Measurements from ENCODE around the gene STARD10. TPM values are rescaled to one million over a fixed set of nuclear protein-coding genes. Genes with fewer than 3 reads are reported as not detected.
A peak's percentile ranks its signal among the peaks of the same experiment; 100 is the strongest.

The STARD10 gene
- total and polyA plus RNA-seq, 2 experiments from 2014 or later = 16.6 to 20.5 TPM

- no peak for TF ChIP-seq ZNF462 (CRISPR knock-in tag; IDR thresholded peaks at IDR 0.05)
Measured at GRCh38 chr11:72739240-72740059, 54.4 kb downstream of the STARD10 start (continued).

- Mint-ChIP-seq H3K27ac (peak overlapping the region; percentile 72), H3K27me3 (ENCODE audit: insufficient read depth, low read depth, poor library complexity) (peaks cover 8% of the 10 kb centered on the region)
- H3K4me1 ChIP-seq (ENCODE audit: insufficient read depth) = peaks cover 43% of the 10 kb centered on the region
- TF ChIP-seq JUNB (IDR thresholded peaks at IDR 0.05; ENCODE audit: unreplicated experiment) (no peak), ZNF462 (CRISPR knock-in tag; IDR thresholded peaks at IDR 0.05) (no peak), ZNF114 (CRISPR knock-in tag; IDR thresholded peaks at IDR 0.05) (no peak)
Measured at GRCh38 chr11:72738199-72739141, 55.4 kb downstream of the STARD10 start.

More at GRCh38 chr11:72738199-72739141, 55.4 kb downstream of the STARD10 start:
- Histone ChIP-seq H3K27ac (ENCODE audit: low read depth) (no peak overlapping the region), H4K20me1 (replicated peaks; ENCODE audit: insufficient read depth) (peaks cover 6% of the 10 kb centered on the region), H2AFZ (no peak overlapping the region), H3K79me2 (replicated peaks; ENCODE audit: insufficient read depth) (peaks cover 86% of the 10 kb centered on the region), H3K4me3 (no peak overlapping the region), H3K27me3 (ENCODE audit: insufficient read depth) (no peaks in the 10 kb centered on the region), H3K9me2 (ENCODE audit: insufficient read depth) (no peaks in the 10 kb centered on the region), H3K4me2 (no peak overlapping the region), H3K36me3 (ENCODE audit: insufficient read depth) (no peaks in the 10 kb centered on the region), H3F3A (replicated peaks; ENCODE audit: low read depth) (no peaks in the 10 kb centered on the region)
- no peaks in the 10 kb centered on the region for H3K9me3 Mint-ChIP-seq
- no peak for ATAC-seq
- H3K36me3 Mint-ChIP-seq (ENCODE audit: low read depth) = no peaks in the 10 kb centered on the region; the same call in 2 of the 3 replicates
- H3K4me3 Mint-ChIP-seq = no peak overlapping the region; the same call in 2 of the 3 replicates
- peak; percentile 33 for DNase-seq (ENCODE audit: low spot score)
- peaks cover 64% of the 10 kb centered on the region for H3K4me1 Mint-ChIP-seq

Measured in GM23338 (cell line).